Uterus (tissue), 4 donors: ENCODE results near the gene PAK4. TPM values are rescaled to one million over a fixed set of nuclear protein-coding genes. Genes with fewer than 3 reads are reported as not detected.

Experiments
- DNase-seq, 2 donors: peaks; one replicate each; pipeline ENCODE4 v3.0.0-alpha.2; 2019 to 2020
- H3K27ac ChIP-seq, 2 donors: fragments of 200-600 bp; sonication (generic); 1 replicate in 1 of 2; 2 replicates in 1 of 2; pipeline ENCODE4 v1.5.1; 2016 to 2018
- H3K27me3 ChIP-seq, 2 donors: fragments of 200-600 bp; sonication (generic); one replicate each; pipeline ENCODE4 v1.5.1; 2018 to 2019; ENCODE audit warnings: control low read depth in 1 of 2
- H3K36me3 ChIP-seq, 2 donors: fragments of 200-600 bp; sonication (generic); one replicate each; pipeline ENCODE4 v1.5.1; 2019; ENCODE audit warnings: control low read depth in 1 of 2
- H3K4me1 ChIP-seq, 2 donors: fragments of 200-600 bp; sonication (generic); one replicate each; pipeline ENCODE4 v1.5.1; 2018 to 2019; ENCODE audit warnings: control low read depth in 1 of 2
- H3K4me3 ChIP-seq, 2 donors: fragments of 200-600 bp; sonication (generic); 1 replicate in 1 of 2; 2 replicates in 1 of 2; pipeline ENCODE4 v1.5.1; 2018 to 2019; ENCODE audit warnings: mild to moderate bottlenecking in 1 of 2
- H3K9me3 ChIP-seq, 2 donors: fragments of 200-600 bp; sonication (generic); one replicate each; pipeline ENCODE4 v1.5.1; 2019; ENCODE audit warnings: control low read depth in 1 of 2
- POLR2A ChIP-seq, 2 donors: fragments of 450-650 bp; IDR thresholded peaks; one replicate each; pipeline ENCODE4 v1.6.1; 2016; ENCODE audit warnings: antibody characterized with exemption in 2 of 2, mild to moderate bottlenecking in 1 of 2, moderate library complexity in 1 of 2
- intact Hi-C: fragments of 100-400 bp; cut with DNase I; formaldehyde crosslinking; loops from one replicate; pipeline ENCODE4 v1.15.1; 2023; ENCODE audit warnings: low total_unique reads
- total RNA-seq, 4 donors: library from RNA; depleted of rRNA in 3 of 4; stranded (reverse); fragments of >200 nt in 3 of 4; gene quantifications; one replicate each; pipeline versions ENCODE4 v1.1.0 to v1.2.4, GENCODE V29; 2014 to 2023
- TF ChIP-seq, protein P1 (sequence below), 4 experiments: fragments of 200-600 bp in 2 of 4; fragments of 450-650 bp in 2 of 4; sonication (generic) in 2 of 4; IDR thresholded peaks; one replicate each; pipeline ENCODE4 v1.5.1; 2016 to 2019; ENCODE audit warnings: antibody characterized with exemption in 4 of 4, mild to moderate bottlenecking in 2 of 4, moderate library complexity in 1 of 4
- donor health status: DM: yes; HTN: yes; CAD: no.

The PAK4 gene
- total RNA-seq, 4 donors from 2014 or later = 0.26 to 57.4 (median 24.3) TPM

- intact Hi-C loops = no loop called here
- H3K4me1 ChIP-seq = peaks cover 0 to 25% of the 10 kb centered on the region in 2 donors
- H3K36me3 ChIP-seq = no peaks in the 10 kb centered on the region
- no peak for DNase-seq
- TF ChIP-seq, protein P1, sequence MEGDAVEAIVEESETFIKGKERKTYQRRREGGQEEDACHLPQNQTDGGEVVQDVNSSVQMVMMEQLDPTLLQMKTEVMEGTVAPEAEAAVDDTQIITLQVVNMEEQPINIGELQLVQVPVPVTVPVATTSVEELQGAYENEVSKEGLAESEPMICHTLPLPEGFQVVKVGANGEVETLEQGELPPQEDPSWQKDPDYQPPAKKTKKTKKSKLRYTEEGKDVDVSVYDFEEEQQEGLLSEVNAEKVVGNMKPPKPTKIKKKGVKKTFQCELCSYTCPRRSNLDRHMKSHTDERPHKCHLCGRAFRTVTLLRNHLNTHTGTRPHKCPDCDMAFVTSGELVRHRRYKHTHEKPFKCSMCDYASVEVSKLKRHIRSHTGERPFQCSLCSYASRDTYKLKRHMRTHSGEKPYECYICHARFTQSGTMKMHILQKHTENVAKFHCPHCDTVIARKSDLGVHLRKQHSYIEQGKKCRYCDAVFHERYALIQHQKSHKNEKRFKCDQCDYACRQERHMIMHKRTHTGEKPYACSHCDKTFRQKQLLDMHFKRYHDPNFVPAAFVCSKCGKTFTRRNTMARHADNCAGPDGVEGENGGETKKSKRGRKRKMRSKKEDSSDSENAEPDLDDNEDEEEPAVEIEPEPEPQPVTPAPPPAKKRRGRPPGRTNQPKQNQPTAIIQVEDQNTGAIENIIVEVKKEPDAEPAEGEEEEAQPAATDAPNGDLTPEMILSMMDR (IDR thresholded peaks at IDR 0.05) = no peak
- TF ChIP-seq POLR2A (IDR thresholded peaks at IDR 0.05) = no peak
- no peaks in the 10 kb centered on the region for H3K9me3 ChIP-seq
- H3K27me3 ChIP-seq = no peaks in the 10 kb centered on the region
- no peak overlapping the region for H3K27ac ChIP-seq
- no peak overlapping the region for H3K4me3 ChIP-seq
Measured at GRCh38 chr19:39157275-39157996, 31.9 kb downstream of the PAK4 start.

- H3K27ac ChIP-seq = no peak overlapping the region
- peaks cover 0 to 25% of the 10 kb centered on the region in 2 donors for H3K4me1 ChIP-seq
- H3K4me3 ChIP-seq = no peak overlapping the region
- H3K36me3 ChIP-seq = no peaks in the 10 kb centered on the region
- H3K27me3 ChIP-seq = no peaks in the 10 kb centered on the region
- TF ChIP-seq, protein P1 (IDR thresholded peaks at IDR 0.05) = no peak
- no peak for TF ChIP-seq POLR2A (IDR thresholded peaks at IDR 0.05)
- no peak for DNase-seq
- H3K9me3 ChIP-seq = no peaks in the 10 kb centered on the region
- intact Hi-C loops = no loop called here
Measured at GRCh38 chr19:39157997-39158389, 32.4 kb downstream of the PAK4 start.

DNA sequence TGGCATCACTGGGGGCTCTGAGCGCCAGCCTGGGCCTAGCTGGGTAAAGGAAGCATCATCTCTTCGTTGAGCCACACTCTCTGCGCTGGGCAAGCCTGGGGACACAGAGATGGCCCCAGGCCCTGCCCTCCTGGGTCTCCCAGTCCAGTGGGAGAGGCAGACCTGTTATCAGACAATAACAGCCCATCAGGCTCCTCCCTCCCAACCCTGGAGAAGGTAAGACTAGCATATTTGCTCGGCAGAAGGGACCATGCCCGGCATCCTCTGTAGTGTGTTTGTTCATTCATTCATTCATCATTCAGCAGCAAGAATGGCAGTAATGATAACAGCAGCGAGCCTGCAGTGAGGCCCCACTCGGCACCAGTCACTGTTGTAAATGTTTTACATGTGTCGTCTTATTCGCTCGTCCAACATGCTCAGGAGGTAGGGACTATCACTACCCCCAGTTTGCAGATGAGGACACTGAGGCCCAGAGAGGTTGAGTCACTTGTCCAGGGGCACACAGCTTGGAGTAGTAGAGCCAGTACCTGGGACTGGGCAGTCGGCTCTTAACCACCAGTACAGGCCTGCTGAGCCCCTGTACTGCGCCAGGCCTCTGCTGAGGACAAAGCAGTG is 33.2 kb downstream of the PAK4 start:
- no peak overlapping the region for H3K27ac ChIP-seq
- H3K36me3 ChIP-seq = no peaks in the 10 kb centered on the region
- H3K9me3 ChIP-seq = no peaks in the 10 kb centered on the region
- H3K4me1 ChIP-seq = peaks cover 0 to 25% of the 10 kb centered on the region in 2 donors
- no peaks in the 10 kb centered on the region for H3K27me3 ChIP-seq
- TF ChIP-seq, protein P1 (IDR thresholded peaks at IDR 0.05) = no peak
- no peak for TF ChIP-seq POLR2A (IDR thresholded peaks at IDR 0.05)
- H3K4me3 ChIP-seq = no peak overlapping the region
- intact Hi-C loops = no loop called here
- DNase-seq = no peak

GRCh38 chr19:39160523-39160861 is 34.9 kb downstream of the PAK4 start:
- Histone ChIP-seq H3K4me3 (no peak overlapping the region), H3K9me3 (no peaks in the 10 kb centered on the region), H3K27ac (peak overlapping the region in 1 of 2 donors; percentile 21), H3K4me1 (peaks cover 0 to 25% of the 10 kb centered on the region in 2 donors), H3K27me3 (no peaks in the 10 kb centered on the region), H3K36me3 (no peaks in the 10 kb centered on the region)
- DNase-seq = peak in 1 of 2 donors; percentile 50
- TF ChIP-seq POLR2A (IDR thresholded peaks at IDR 0.05) = no peak
- TF ChIP-seq, protein P1 (IDR thresholded peaks at IDR 0.05) = no peak
- intact Hi-C loops = no loop called here

DNA sequence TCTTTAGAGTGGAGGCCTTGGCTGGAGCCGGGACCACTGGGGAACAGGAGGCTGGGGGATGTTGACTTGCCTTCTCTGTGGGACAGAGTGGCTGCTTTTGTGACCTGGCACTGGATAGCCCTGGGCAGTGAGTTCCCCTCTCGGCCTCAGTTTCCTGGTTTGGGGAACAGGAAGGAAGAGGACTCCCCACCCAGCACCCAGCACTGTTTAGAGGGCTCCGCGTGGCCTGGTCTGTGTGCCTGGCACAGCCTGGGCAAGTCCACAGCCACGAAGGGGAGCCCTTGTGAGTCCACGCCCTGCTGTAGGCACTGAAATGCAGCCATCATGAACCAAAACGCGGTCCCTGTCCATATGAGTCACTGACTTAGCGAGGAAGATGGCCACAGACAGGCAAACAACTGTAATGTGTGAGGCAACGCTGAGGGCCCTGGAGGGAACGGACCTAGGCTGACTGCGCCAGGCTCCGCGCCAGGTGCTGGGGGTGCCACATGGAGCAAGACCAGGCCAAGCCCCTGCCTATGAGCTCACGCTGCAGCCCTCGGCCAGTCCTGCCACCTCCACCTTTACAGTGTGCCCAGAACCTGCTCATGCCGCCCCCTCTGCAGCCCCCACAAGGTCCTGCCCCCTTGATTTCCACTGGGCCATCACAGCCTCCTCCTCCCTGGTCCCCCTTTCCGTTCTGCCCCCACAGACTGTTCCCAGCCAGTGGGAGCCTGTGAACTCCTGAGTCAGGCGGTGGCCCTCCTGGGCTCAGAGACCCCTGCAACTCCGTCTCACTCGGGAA is 35.5 kb downstream of the PAK4 start:
- H3K27ac ChIP-seq = peak overlapping the region in 1 of 2 donors; percentile 21
- DNase-seq = no peak

More for the DNA sequence above, 35.5 kb downstream of the PAK4 start:
- Histone ChIP-seq H3K4me1 (peaks cover 0 to 23% of the 10 kb centered on the region in 2 donors), H3K27me3 (no peaks in the 10 kb centered on the region), H3K36me3 (no peaks in the 10 kb centered on the region), H3K4me3 (no peak overlapping the region), H3K9me3 (no peaks in the 10 kb centered on the region)
- TF ChIP-seq, protein P1 (IDR thresholded peaks at IDR 0.05) = no peak
- TF ChIP-seq POLR2A (IDR thresholded peaks at IDR 0.05) = no peak
- intact Hi-C loops = no loop called here
